ENCODE results near the gene CDCA5. TPM values are rescaled to one million over a fixed set of nuclear protein-coding genes. Genes with fewer than 3 reads are reported as not detected.

Gene CDCA5
- total and polyA plus RNA-seq, 2 donors from 2014 or later = 0.43 to 1.4 TPM

DNA sequence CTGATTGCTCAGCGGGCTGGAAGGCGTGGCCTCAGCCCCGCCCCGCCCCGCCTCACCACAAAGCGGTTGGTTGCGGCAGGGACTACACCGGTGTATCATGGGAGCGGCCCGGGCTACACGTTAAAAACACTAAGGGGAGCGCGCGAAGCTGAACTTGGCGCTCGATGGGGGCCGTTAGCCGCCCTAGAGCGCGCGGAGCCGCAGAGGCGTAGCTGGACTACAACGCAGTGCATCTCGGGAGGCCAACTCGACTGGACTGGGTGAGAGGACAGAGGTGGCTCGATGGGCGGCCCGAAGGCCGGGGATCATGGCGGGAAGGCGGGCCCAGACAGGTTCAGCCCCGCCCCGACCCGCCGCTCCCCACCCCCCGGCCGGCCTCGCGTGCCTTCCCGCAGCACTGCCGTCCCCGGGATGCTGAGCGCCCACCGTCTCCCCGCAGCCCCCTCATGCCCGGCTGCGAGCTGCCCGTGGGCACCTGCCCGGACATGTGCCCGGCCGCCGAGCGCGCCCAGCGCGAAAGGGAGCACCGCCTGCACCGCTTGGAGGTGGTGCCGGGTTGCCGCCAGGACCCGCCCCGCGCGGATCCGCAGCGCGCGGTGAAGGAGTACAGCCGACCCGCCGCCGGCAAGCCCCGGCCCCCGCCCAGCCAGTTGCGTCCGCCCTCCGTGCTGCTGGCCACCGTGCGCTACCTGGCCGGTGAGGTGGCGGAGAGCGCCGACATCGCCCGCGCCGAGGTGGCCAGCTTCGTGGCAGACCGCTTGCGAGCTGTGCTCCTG, 42.8 kb downstream of the CDCA5 start, which contains the start of gene SAC3D1:
SAC3D1 (plus strand) TSS at position 364 of the 776 bp plus-strand sequence; CDS start at position 447, 83 bp downstream.
- DNase-seq (peak; percentile 96 to 98 (median 96)), FAIRE-seq (no peak)
- intact Hi-C loops (cut with DNase I) = no loop called here
- peak within 1 kb of the TSS; percentile 31 to 73 (median 64) for H3K4me3 ChIP-seq (ENCODE audit: low read length in 3 of 3)
- peaks cover 0 to 3% (median 0%) of the 10 kb centered on the region in 3 donors for H3K4me1 ChIP-seq (ENCODE audit: control insufficient read depth in 2 of 3, insufficient read depth in 2 of 3, low read depth in 1 of 3, low read length in 3 of 3)
- no peaks in the 10 kb centered on the region for H3K27me3 ChIP-seq (ENCODE audit: control insufficient read depth, insufficient read depth, low read length)
- TF ChIP-seq, protein P1, sequence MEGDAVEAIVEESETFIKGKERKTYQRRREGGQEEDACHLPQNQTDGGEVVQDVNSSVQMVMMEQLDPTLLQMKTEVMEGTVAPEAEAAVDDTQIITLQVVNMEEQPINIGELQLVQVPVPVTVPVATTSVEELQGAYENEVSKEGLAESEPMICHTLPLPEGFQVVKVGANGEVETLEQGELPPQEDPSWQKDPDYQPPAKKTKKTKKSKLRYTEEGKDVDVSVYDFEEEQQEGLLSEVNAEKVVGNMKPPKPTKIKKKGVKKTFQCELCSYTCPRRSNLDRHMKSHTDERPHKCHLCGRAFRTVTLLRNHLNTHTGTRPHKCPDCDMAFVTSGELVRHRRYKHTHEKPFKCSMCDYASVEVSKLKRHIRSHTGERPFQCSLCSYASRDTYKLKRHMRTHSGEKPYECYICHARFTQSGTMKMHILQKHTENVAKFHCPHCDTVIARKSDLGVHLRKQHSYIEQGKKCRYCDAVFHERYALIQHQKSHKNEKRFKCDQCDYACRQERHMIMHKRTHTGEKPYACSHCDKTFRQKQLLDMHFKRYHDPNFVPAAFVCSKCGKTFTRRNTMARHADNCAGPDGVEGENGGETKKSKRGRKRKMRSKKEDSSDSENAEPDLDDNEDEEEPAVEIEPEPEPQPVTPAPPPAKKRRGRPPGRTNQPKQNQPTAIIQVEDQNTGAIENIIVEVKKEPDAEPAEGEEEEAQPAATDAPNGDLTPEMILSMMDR (IDR thresholded peaks at IDR 0.05; ENCODE audit: borderline replicate concordance, extremely low read depth, insufficient read depth) = no peak
- H3K9ac ChIP-seq (ENCODE audit: low read length in 3 of 3) = peak within 1 kb of the TSS in 2 of 3 donors; percentile 42 to 61
- H3K9me3 ChIP-seq (ENCODE audit: control insufficient read depth in 2 of 3, insufficient read depth in 1 of 3, low read length in 3 of 3) = no peaks in the 10 kb centered on the region
- peak within 1 kb of the TSS; percentile 71 to 93 for H3K27ac ChIP-seq (ENCODE audit: low read depth in 2 of 2, low read length in 2 of 2)
- peaks cover 0 to 10% (median 3%) of the 10 kb centered on the region in 3 donors for H3K36me3 ChIP-seq (ENCODE audit: control insufficient read depth in 2 of 3, insufficient read depth in 3 of 3, low read length in 3 of 3)

DNA sequence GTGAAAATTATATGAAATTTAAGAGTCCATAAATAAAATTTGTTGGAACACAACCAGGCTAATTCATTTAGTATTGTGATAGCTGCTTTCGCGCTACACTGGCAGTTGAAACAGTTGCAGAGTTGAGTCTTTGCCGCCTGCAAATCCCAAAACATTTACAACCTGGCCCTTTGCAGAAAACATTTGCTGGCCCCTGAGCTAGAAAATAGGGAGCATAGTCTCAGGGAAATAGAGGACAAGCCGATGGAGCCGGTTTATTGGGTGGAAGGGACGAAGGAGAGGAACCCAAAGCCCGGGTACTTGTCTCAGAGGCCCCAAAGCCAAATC, 43.4 kb downstream of the CDCA5 start:
- intact Hi-C loops (cut with DNase I) = no loop called here
- H3K9ac ChIP-seq (ENCODE audit: low read length in 3 of 3) = peak overlapping the region in 1 of 3 donors; percentile 61
- no peak for FAIRE-seq
- no peaks in the 10 kb centered on the region for H3K9me3 ChIP-seq (ENCODE audit: control insufficient read depth in 2 of 3, insufficient read depth in 1 of 3, low read length in 3 of 3)
- no peak for DNase-seq
- peaks cover 0 to 13% (median 5%) of the 10 kb centered on the region in 3 donors for H3K36me3 ChIP-seq (ENCODE audit: control insufficient read depth in 2 of 3, insufficient read depth in 3 of 3, low read length in 3 of 3)
- peak overlapping the region; percentile 71 to 93 for H3K27ac ChIP-seq (ENCODE audit: low read depth in 2 of 2, low read length in 2 of 2)
- no peaks in the 10 kb centered on the region for H3K27me3 ChIP-seq (ENCODE audit: control insufficient read depth, insufficient read depth, low read length)
- H3K4me1 ChIP-seq (ENCODE audit: control insufficient read depth in 2 of 3, insufficient read depth in 2 of 3, low read depth in 1 of 3, low read length in 3 of 3) = peaks cover 0 to 3% (median 0%) of the 10 kb centered on the region in 3 donors
- TF ChIP-seq, protein P1 (IDR thresholded peaks at IDR 0.05; ENCODE audit: borderline replicate concordance, extremely low read depth, insufficient read depth) = no peak
- peak overlapping the region; percentile 30 to 73 (median 34) for H3K4me3 ChIP-seq (ENCODE audit: low read length in 3 of 3)

DNA sequence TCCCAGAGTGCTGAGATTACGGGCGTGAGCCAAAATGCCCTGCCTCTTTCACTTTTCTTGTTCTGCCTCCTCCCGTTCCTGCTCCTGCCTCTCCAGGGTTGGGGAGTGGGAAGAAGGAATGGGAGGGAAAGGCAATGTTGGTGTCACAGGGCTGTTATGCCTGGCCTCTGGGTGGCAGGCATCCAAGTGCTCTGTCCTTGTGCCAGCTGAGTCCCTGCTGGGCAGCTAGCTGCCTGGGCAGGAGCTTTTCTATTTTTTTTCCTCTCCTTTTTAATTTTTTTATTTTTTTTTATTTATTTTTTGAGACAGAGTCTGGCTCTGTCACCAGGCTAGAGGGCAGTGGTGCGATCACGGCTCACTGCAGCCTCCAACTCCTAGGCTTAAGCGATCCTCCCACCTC, 46.9 kb downstream of the CDCA5 start:
- no peak overlapping the region for H3K27ac ChIP-seq (ENCODE audit: low read depth in 2 of 2, low read length in 2 of 2)
- DNase-seq = no peak

More for the DNA sequence above, 46.9 kb downstream of the CDCA5 start:
- no peak overlapping the region for H3K9ac ChIP-seq (ENCODE audit: low read length in 3 of 3)
- H3K9me3 ChIP-seq (ENCODE audit: control insufficient read depth in 2 of 3, insufficient read depth in 1 of 3, low read length in 3 of 3) = no peaks in the 10 kb centered on the region
- no peak for FAIRE-seq
- TF ChIP-seq, protein P1 (IDR thresholded peaks at IDR 0.05; ENCODE audit: borderline replicate concordance, extremely low read depth, insufficient read depth) = no peak
- intact Hi-C loops (cut with DNase I) = no loop called here
- H3K4me1 ChIP-seq (ENCODE audit: control insufficient read depth in 2 of 3, insufficient read depth in 2 of 3, low read depth in 1 of 3, low read length in 3 of 3) = peaks cover 0 to 3% (median 0%) of the 10 kb centered on the region in 3 donors
- H3K4me3 ChIP-seq (ENCODE audit: low read length in 3 of 3) = no peak overlapping the region
- peaks cover 0 to 22% (median 18%) of the 10 kb centered on the region in 3 donors for H3K36me3 ChIP-seq (ENCODE audit: control insufficient read depth in 2 of 3, insufficient read depth in 3 of 3, low read length in 3 of 3)
- H3K27me3 ChIP-seq (ENCODE audit: control insufficient read depth, insufficient read depth, low read length) = no peaks in the 10 kb centered on the region
